ENCODE data around the gene BAIAP2L1. TPM values are rescaled to one million over a fixed set of nuclear protein-coding genes. Genes with fewer than 3 reads are reported as not detected.

BAIAP2L1 gene
- total and polyA plus RNA-seq, 2 experiments from 2014 or later = 24.1 to 38.3 TPM

GRCh38 chr7:98295467-98296192 lies 105.3 kb downstream of the BAIAP2L1 start:
- ATAC-seq = no peak
- H3K4me2 ChIP-seq = no peak overlapping the region
- Mint-ChIP-seq H3K4me1 (peaks cover 21% of the 10 kb centered on the region), H3K36me3 (ENCODE audit: low read depth) (peaks cover 42% of the 10 kb centered on the region), H3K4me3 (no peak overlapping the region), H3K27me3 (ENCODE audit: insufficient read depth, low read depth, poor library complexity) (peaks cover 18% of the 10 kb centered on the region), H3K9me3 (no peaks in the 10 kb centered on the region), H3K27ac (peak overlapping the region; percentile 52; the same call in 1 of the 2 replicates)
- DNase-seq (ENCODE audit: low spot score) = no peak
- H3K36me3 ChIP-seq (ENCODE audit: insufficient read depth) = 0 out of 2 replicates have a peak, but pooled peaks cover 16% of the 10 kb centered on the region
- TF ChIP-seq NANOG (IDR thresholded peaks at IDR 0.05; ENCODE audit: borderline replicate concordance) (no peak), ETS1 (IDR thresholded peaks at IDR 0.05) (no peak), CTCF (conservative IDR thresholded peaks at IDR 0.05; ENCODE audit: low read depth in 2 of 2) (no peak)
- H4K20me1 ChIP-seq (replicated peaks; ENCODE audit: insufficient read depth) = peaks cover 22% of the 10 kb centered on the region; the same call in 1 of the 2 replicates
- peaks cover 9% of the 10 kb centered on the region; the same call in 1 of the 2 replicates for H3K79me2 ChIP-seq (replicated peaks; ENCODE audit: insufficient read depth)
- H3K4me3 ChIP-seq = no peak overlapping the region
- H2AFZ ChIP-seq = no peak overlapping the region
- H3F3A ChIP-seq (replicated peaks; ENCODE audit: low read depth) = peaks cover 10% of the 10 kb centered on the region; the same call in 1 of the 2 replicates
- H3K9me2 ChIP-seq (ENCODE audit: insufficient read depth) = no peaks in the 10 kb centered on the region
- H3K27me3 ChIP-seq (ENCODE audit: insufficient read depth) = no peaks in the 10 kb centered on the region
- H3K4me1 ChIP-seq (ENCODE audit: insufficient read depth) = peaks cover 13% of the 10 kb centered on the region; the same call in 1 of the 2 replicates
- H3K27ac ChIP-seq (ENCODE audit: low read depth) = no peak overlapping the region

- peak; percentile 91 for DNase-seq (ENCODE audit: low spot score)
- H4K20me1 ChIP-seq (replicated peaks; ENCODE audit: insufficient read depth) = peaks cover 22% of the 10 kb centered on the region; the same call in 1 of the 2 replicates
Observed at GRCh38 chr7:98294798-98295382, 106.0 kb downstream of the BAIAP2L1 start.

More at GRCh38 chr7:98294798-98295382, 106.0 kb downstream of the BAIAP2L1 start:
- no peaks in the 10 kb centered on the region for H3K9me2 ChIP-seq (ENCODE audit: insufficient read depth)
- no peak overlapping the region for H3K4me3 Mint-ChIP-seq
- peaks cover 13% of the 10 kb centered on the region; the same call in 1 of the 2 replicates for H3K4me1 ChIP-seq (ENCODE audit: insufficient read depth)
- peaks cover 13% of the 10 kb centered on the region for H3K79me2 ChIP-seq (replicated peaks; ENCODE audit: insufficient read depth)
- H3K27ac Mint-ChIP-seq = peak overlapping the region; percentile 24
- TF ChIP-seq POLR2AphosphoS5 (IDR thresholded peaks at IDR 0.05; ENCODE audit: low read depth) = no peak
- TF ChIP-seq CTCF (conservative IDR thresholded peaks at IDR 0.05; ENCODE audit: low read depth in 2 of 2) = peak; percentile 75 to 93
- peaks cover 10% of the 10 kb centered on the region; the same call in 1 of the 2 replicates for H3F3A ChIP-seq (replicated peaks; ENCODE audit: low read depth)
- H2AFZ ChIP-seq = no peak overlapping the region
- H3K36me3 ChIP-seq (ENCODE audit: insufficient read depth) = 0 out of 2 replicates have a peak, but pooled peaks cover 16% of the 10 kb centered on the region
- H3K27me3 Mint-ChIP-seq (ENCODE audit: insufficient read depth, low read depth, poor library complexity) = peaks cover 16% of the 10 kb centered on the region
- ATAC-seq = peak; percentile 93
- H3K36me3 Mint-ChIP-seq (ENCODE audit: low read depth) = peaks cover 34% of the 10 kb centered on the region
- no peak overlapping the region for H3K4me3 ChIP-seq
- H3K27me3 ChIP-seq (ENCODE audit: insufficient read depth) = no peaks in the 10 kb centered on the region
- H3K27ac ChIP-seq (ENCODE audit: low read depth) = peak overlapping the region; percentile 87; the same call in 1 of the 2 replicates
- H3K4me2 ChIP-seq = no peak overlapping the region
- peaks cover 21% of the 10 kb centered on the region for H3K4me1 Mint-ChIP-seq
- H3K9me3 Mint-ChIP-seq = no peaks in the 10 kb centered on the region

Measured in GM23338 (cell line).